Measurements from ENCODE around the gene TACC3.

TACC3 gene

DNA sequence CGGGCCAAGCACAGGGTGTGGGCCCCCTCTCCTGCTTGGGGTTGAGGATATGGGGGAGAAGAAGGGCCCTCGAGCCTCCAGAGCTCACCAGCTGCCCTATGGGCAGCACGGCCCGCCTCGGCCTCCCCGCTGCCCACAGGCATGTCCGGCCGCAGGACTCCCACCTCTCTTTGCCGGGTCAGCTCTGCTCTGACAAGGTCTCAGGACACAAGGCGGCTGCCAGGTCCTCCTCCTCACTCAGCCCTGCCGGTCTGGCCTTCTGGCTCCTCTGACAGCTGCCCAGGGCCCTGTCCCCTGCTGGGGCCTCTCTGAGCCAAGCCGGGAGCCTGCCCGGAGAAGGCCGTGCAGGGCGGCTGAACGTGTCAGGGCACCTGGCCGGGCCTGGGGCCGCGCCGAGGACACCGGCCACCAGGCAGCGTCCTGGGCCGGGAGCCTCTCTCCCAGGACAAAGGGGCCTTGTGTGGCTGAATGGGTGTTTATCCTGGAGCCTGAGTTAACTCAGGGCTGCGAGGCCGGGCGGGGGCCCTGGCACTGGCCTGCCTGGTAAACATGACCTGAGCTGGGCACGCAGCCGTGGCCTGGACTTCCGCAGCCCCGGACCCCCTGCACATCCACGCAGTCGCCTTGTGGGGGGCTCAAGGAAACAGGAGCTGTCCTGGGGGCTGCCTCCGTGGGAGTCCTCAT lies 25.7 kb downstream of the TACC3 start:
- DNase-seq (ENCODE audit: low spot score): no peak

DNA sequence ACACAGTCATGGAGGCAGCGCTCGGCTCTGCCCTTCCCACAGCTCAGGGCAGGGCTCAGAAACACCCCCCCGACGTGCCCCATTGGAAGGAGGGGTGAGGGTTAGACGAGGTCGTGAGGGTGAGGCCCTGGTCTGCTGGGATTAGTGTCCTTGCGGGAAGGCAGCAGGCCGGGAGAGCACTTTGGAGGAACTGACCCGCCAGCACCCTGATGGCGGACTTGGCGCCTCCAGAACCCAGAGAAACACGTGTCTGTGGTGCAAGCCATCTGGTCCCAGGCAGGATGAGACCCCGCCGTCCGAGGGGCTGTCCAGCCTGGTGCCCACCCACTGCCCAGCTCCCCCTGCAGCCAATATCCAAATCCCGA lies 26.3 kb downstream of the TACC3 start:
- no peak for DNase-seq (ENCODE audit: low spot score)

DNA sequence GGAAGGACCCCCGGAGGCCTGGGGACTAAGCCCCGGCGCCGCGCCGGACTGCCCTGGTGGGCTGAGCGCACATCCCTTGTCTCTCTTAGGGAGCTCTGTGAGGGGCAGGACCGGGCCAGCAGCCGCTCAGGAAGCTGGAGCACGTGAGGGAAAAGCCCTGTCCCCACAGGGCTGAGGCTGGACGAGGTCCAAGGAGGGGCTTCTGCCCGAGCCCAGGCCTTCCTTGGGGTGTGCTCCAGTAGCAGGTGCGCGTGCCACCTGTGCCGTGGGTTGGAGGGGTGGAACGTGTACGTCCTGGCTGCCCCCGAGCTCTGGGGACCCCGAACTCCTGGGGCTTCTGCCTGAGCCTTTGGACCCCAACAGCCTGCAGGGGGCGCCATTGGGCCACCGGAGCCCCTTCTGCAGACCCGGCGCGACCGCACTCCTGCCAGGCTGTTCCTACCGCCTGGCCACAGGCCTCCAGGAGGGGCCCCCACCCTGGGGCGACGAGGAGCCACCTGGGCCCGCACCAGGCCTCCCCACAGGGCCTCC lies 27.2 kb downstream of the TACC3 start:
- DNase-seq (ENCODE audit: low spot score): no peak

DNA sequence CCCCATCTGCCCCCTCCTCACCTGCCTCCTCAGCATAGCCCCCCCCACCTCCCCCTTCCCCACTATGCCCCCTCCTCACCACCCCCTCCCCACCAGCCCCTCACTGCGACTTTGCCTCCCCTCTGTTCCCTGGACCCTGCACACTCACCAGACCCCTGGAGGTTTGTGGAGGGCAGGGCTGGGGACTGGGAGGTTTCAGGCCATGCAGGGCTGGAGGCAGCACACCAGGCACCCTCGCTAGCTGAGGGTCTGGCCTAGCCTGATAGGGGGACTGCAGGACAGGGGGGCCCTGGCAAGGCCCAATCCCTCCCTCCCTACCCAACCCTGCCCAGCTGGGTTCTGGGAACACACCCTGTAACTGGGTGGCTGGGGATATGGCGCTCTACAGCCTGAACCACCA lies 28.0 kb downstream of the TACC3 start:
- no peak for DNase-seq (ENCODE audit: low spot score)

DNA sequence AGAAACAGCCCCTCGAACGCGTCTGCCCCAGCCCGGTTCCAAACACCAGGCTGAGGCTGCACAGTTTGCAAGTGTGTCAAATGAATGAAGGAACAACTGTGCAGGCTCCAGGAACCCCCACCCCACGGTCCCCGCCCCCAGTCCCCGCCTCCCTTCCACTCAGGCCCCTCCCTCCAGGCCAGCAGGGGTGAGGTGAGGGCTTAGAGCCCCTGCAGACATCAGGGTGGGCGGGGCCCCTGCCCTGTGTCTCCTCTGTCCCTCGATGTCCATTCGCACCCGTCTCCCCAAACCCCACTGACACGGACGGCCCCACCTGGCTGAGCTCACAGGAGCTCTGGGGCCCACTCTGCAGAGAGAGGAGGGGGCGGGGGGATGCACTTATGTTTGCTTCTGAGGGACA lies 28.5 kb downstream of the TACC3 start:
- DNase-seq (ENCODE audit: low spot score): no peak

DNA sequence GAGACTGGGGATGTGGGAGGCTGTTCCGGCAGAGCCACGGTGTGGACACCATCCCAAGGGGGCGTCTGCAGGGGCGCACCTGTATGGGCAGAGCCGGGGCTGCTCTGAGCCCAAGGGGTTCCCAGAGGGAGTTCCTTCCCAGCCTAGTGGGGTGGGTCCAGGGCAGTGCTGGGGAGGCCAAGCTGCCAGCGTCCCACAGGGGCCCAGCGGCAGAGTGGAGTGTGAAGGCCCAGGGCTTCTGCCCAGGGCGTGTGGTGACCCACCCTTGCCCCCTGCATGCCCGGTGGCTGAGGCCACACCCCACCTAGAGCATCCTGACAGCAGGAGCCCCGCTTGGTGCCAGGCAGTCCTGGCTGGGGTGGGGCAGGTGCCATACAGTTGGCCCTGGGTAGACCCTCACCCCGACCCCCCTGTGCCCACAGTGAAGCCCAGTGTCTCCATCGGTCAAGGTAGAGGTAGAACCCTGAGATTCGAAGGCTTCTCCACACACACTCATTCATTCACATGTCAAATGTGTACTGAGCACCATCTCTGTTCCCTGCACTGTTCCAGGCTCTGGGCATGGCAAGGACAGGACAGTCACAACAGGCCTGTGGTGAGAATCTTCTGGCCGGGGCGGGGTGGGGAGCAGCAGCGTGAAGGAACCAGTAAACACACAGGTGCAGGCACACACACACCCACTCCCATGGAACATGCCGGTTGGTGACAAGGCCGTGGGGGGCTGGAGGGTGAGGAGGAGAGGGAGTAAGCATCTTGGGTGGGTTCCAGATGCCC lies 29.2 kb downstream of the TACC3 start:
- DNase-seq (ENCODE audit: low spot score): no peak

DNA sequence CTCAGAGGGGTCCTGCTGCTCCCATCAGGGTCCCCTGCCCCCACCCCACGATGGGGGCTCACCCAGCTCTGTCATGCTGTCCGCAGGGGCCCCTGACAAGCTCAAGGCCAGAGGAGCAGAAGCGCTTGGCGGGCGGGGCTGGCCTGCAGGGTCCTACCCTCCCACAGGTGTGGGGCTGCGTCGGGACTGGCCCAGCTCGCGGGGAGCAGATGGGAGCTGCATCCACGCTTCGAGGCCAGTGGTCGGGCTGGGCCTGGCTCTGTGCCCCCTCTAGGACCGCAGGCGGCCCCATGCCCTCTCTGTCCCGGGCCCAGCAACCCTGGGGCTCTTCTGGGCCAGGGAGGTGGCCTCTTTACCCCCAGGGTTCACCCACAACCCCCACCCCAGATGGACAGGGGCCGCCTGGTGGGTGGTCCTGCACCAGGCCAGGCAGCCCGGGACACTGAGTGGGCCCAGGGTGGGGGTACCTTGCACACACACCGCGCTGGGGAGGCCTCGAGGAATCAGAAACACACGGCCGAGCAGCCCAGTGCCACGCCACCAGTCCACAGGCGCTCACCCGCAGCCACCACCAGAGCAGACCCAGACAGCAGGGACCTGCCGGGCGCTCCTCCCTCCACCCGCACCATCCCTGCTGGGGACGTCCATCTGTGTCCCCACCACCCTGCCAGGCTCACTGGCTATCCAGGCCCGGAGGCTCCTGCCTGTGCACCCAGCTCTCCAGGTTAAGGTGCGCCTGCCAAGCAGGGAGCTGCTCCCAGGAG lies 30.0 kb downstream of the TACC3 start:
- no peak for DNase-seq (ENCODE audit: low spot score)

DNA sequence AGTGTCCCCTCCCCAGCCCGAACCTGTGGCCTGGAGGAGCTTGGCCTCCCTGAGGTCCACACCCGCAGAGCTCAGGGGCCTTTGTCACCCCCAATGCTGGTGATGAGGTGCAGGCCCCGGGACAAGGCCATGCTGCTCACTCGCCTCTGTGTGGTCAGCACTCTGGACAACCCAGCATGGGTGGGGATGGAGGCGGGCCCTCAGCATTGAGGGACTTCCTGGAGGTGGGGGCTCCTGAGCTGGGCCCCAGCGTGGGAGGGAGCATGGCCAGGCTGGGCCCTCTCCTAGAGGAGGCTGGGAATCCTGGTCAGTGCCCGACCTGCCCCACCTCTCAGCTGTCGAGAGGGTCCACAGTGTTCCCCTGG lies 30.6 kb downstream of the TACC3 start:
- no peak for DNase-seq (ENCODE audit: low spot score)

DNA sequence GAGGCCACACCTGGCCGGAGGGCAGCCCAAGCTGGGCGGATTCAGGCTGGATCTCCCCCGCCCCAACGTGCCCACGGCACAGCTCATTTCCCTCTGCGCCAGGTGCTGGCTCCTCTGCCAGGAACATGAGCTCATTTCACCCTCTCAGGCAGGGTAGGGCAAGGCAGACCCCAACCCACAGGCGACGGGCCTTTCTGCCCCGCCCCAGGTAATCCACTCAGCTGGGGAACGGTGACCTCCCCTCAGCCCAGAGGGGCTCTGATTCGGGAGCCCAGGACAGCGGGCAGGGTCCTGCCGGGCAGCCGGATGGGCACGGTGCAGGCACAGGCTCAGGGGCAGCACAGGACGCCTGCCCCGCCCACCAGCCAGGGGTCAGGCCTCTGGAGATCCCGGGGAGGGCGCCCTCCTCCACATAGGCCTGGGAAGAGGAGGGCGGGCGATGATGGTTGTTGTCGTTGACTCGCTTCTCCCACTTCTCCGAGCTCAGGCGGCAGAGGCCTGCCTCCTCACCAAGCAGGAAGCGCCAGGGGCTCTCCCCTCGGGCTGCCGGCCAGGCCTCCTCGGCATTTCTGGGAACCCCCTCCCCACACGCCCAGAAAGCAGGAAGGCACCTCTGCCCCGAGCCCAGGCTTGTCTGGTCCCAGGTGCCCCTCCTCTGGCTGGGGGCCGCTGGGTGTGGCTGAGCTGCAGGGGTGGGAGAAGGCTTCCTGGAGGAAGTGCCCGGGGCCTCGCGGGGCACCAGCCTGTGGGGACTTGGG lies 31.1 kb downstream of the TACC3 start:
- no peak for DNase-seq (ENCODE audit: low spot score)

DNA sequence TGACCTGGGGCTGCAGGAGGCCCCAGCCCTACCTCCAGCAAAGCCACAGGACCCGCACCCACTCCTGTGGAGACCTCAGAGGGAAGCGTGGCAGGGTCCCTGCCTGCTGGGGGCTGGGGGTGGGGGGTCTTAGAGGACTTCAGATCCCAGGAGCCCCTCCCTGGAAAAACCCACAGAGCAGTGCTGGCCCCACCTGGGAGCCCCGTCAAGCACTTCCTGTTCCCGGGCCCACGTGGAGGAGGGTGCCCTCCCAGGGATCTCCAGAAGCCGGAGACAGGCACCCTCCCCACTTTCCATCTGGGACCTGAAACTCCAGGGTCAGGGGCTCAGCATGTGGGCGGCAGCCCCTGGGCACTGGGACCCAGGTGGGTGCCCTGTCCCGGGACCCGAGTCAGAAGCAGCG lies 32.0 kb downstream of the TACC3 start:
- no peak for DNase-seq (ENCODE audit: low spot score)

DNA sequence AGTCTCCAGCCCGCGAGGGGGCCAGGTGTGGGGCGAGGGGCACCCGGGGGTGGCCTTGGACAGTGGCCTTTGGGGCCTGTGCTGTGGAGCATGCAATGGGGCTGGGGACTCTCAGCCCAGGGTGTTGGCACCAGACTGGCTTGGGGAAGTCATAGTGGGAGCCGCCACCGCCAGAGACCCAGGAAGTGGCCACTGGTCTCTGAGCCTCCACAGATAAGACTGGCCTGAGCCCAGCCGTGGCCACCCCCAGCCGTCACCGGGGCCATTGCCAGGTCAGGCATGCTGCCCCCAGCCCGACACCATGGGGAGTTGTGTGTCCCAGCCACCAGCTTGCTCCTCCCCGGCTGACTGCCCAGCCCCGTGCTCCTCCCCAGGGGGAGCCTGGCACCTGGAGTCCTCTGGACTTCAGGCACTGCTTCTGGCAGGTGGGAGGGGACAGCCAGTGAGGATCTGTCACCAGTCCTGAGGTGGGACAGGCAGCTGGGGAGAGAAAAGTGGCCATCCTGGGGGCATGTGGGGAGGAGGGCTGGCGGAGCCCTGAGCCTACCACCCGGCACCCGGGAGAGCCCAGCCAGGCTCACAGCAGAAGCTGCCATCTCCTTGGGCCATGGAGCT lies 32.5 kb downstream of the TACC3 start:
- DNase-seq (ENCODE audit: low spot score): no peak

DNA sequence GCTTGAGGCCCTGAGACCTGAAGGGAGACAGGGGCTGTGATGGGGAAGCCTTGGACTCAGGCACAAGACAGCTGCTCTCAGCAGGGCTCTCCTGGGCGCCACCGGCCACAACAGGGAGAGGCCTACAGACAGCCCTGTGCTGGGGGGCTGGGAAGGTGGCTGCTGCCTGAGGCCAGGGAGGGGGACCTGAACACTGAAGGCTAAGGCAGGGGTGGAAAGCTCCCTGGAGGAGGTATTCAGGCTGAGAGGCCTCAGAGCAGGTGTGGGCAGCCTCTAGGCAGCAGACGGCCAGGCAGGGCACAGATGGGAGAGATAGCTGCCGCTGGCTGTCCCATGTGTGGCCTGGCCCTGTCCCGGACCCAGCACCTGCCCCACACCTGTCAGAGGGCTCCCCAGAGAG lies 33.0 kb downstream of the TACC3 start:
- DNase-seq (ENCODE audit: low spot score): no peak

DNA sequence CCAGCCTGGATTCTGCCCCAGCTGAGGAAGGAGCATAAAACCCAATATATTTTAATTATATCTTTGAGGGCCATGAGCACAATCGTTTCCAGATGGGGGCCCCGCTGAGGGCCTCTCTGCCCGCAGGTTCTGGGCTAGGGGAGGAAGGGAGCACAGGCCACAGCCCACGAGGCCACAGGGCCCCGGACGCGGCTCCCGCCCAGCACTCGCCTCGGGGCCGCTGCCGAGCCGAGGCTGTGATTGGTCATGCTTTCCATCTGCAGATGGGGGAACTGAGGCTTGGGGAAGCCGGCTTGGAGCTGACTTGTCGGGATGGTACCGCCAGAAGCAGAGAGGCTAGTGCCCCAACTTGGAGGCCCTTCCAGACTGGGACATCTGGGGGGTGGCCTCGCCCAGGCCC lies 34.0 kb downstream of the TACC3 start:
- DNase-seq (ENCODE audit: low spot score): no peak

DNA sequence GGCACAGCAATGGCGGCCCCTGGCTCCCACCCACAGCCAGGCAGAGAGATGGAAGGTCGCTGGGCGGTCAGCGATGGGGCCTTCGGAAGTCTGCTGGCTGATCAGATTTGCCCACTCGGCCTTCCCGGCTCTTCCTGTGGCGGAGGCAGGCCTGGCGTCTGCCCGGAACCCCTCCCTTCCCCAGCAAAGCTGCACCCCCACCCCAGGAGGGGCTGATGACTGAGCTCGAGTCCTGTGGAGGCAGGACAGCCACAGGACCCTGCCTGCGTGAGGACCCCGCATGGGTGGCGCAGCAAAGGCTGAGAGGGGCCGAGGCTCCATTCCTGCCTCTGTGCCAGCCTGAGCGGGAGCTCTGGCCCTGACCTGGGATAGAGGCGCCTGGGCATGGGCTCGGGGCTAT lies 34.8 kb downstream of the TACC3 start:
- DNase-seq (ENCODE audit: low spot score): no peak

DNA sequence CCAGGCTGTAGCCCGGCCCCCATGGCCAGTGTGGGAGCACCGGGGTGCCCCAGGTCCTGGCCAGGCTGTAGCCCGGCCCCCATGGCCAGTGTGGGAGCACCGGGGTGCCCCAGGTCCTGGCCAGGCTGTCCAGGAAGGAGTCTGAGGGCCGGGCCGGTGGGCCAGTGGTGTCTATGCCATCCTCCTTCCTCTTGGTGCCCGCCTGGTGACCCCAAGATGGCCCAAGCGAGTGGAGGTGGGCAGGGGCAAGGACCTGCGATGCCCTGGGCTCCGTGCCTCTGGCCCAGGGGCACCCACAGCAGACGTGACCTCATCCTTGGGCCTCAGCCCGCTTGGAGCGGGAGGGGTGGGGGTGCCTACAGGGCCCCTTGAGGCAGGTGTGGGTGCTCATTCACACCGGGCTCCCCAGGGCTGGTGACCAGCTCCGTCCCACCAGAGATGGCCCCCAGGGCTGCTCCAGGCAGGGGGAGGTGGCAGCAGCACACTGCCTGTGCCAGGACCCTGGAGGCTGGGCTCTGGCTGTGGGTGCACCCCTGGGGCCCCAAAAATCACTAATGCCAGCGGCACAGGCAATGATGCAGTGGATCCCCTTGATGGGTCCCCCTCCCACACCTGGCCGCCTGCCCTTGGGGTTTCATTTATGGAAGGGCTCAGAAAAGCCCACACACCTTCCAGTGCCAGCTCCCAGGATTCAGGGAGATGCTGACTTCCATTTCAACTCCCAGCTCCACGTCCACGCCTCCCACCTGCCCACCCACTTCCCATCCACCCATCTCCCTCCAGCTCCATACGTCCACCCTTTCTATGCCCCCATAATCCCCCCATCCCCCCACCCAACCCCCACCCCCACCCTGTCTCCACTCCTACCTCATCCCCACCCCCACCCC lies 35.8 kb downstream of the TACC3 start:
- DNase-seq (ENCODE audit: low spot score): no peak

DNA sequence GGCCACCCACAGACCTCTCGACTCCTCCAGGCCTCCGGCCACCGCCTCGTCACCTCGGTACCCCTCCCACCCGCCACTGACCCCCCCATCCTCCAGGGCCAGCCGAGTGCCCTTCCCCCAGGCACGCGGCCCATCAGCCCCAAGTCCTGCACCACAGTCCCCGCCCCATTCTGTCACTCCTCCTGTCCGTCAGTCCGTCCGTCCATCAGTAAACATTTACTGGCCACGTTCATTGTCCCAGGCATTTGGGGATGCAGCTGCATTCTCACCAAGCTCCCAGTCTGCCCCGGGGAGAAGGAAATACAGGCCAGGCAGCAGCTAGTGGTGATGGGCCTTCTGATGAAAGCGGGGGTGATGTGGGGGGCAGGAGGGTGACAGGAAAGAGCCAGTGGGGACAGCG lies 36.5 kb downstream of the TACC3 start:
- no peak for DNase-seq (ENCODE audit: low spot score)

DNA sequence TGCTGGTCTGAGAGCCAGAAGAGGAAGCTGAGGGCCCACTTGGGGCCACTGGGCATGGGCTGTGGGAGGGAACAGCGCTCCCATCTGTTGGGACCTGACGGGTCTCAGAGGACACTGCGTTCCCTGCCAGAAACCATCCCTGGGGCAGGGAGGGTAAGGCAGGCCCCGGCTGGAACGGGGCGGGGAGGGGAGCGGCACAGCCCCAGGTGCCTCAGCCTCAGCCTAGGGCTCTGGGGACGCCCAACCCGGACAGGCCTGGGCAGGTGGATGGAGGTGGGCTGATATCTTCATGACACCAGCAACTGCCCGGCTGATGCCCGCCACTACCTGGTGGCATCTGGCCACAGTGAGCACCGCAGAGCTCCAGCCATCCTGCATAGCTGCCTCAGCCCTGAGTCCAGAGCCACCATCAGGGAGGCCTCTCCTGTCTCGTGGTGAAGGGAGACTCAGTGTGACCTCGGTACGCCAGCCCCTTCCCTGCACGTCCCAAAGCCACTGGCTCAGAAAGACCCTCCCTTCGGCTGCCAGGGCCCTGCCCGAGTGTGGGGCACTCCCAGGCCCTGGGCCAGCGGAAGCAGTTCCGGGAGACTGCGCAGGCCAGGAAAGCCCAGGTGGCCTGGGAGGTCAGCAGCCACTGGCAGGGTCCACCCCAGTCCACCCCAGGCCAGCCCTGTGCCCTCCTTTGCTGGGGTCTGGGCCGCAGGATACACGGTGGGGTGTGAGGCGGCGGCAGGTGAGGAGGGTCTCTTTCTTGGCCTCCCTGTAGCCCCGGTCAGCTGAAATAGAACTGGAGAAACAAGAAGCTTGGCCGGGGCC lies 37.2 kb downstream of the TACC3 start:
- no peak for DNase-seq (ENCODE audit: low spot score)

DNA sequence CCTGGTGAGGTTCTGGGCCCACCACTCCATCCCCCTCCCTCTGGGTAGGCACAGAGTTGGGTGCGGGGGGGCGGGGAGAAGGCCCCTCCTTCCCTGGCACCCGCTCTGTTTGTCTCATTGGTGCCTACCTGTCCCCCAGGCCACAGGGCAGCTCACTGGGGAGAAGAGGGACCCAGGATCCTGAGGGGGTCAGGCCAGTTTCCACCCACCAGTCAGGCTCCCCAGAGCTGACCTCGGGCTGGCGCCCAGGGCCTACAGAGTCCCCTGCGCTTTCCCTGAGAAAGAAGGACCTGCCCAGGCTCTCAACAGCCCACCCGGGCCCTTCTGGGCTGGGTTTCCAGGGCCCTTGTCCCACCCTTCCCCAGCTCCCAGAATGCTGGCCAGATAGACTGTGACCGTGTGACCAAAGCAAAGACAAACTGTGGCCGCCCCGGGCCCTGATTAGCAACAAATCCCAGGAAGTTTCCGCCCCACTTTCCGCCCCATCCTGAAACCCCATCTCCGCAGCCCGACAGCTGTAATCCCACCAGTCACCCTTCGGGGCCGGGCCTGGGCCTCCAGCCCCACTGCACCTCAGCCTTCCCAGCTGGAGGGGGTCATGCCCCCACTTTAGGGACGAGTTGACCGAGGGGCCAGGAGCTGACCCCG lies 38.0 kb downstream of the TACC3 start:
- DNase-seq (ENCODE audit: low spot score): no peak

DNA sequence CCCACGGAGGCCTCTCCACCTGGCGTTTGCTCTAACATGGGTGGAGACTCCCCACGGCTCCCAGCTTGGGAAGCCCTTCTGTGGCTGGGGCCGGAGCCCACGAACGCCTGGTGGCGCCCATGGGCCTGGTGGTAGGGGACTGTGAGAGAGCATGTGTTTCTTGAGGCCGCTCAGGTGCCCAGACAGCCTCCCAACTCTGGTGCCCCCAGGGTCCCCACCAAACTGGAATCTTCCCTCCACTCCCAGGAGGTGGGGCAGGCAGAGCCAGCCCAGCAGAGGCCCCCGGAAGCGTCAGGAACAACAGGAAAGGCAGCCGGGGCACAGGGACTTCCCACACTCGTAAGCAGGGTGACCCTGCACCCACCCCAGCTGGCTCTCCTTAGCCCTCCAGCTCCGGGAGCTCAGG lies 38.5 kb downstream of the TACC3 start:
- DNase-seq (ENCODE audit: low spot score): no peak
